HepG2 (cell line): ENCODE results near the gene HABP4. TPM values are rescaled to one million over a fixed set of nuclear protein-coding genes. Genes with fewer than 3 reads are reported as not detected.
A peak's percentile ranks its signal among the peaks of the same experiment; 100 is the strongest.

Source experiments
- FIP1L1 ChIP-seq: fragments of 200-400 bp; formaldehyde crosslinking; IDR thresholded peaks from 2 replicates; pipeline ENCODE4 v1.6.1; 2018; ENCODE audit warnings: low read depth, mild to moderate bottlenecking, low read length, moderate library complexity, borderline replicate concordance; ENCODE audit not compliant: insufficient read depth
- FOXM1 ChIP-seq: sonication (generic); formaldehyde crosslinking; IDR thresholded peaks from 2 replicates; pipeline ENCODE4 v1.5.0; 2020; ENCODE audit warnings: missing genetic modification reagents
- GATA4 ChIP-seq: sonication (generic); IDR thresholded peaks from 2 replicates; pipeline ENCODE4 v1.6.1; 2016; ENCODE audit warnings: antibody characterized with exemption, low read depth, borderline replicate concordance
- GTF2F1 ChIP-seq: fragments of 150-350 bp; IDR thresholded peaks from 2 replicates; pipeline ENCODE4 v1.6.1; 2014; ENCODE audit warnings: low read length
- HES4 ChIP-seq: sonication (generic); formaldehyde crosslinking; IDR thresholded peaks from 2 replicates; pipeline ENCODE4 v1.9.0; 2021; ENCODE audit warnings: mild to moderate bottlenecking, missing genetic modification reagents, borderline replicate concordance
- MTA1 ChIP-seq: sonication (generic); formaldehyde crosslinking; IDR thresholded peaks from 2 replicates; pipeline ENCODE4 v1.4.0; 2020; ENCODE audit warnings: missing genetic modification reagents, mild to moderate bottlenecking, borderline replicate concordance
- NFATC3 ChIP-seq: sonication (generic); formaldehyde crosslinking; IDR thresholded peaks from 2 replicates; pipeline ENCODE4 v1.5.1; 2020; ENCODE audit warnings: mild to moderate bottlenecking, missing genetic modification reagents
- RXRB ChIP-seq: IDR thresholded peaks from 2 replicates; pipeline ENCODE4 v1.6.1; 2016; ENCODE audit warnings: borderline replicate concordance, missing genetic modification reagents, missing compliant biosample characterization
- SETDB1 ChIP-seq: sonication (generic); formaldehyde crosslinking; IDR thresholded peaks from 2 replicates; pipeline ENCODE4 v1.5.1; 2020; ENCODE audit warnings: missing genetic modification reagents, mild to moderate bottlenecking, borderline replicate concordance
- SRY ChIP-seq: sonication (generic); formaldehyde crosslinking; IDR thresholded peaks from 2 replicates; pipeline ENCODE4 v1.8.0; 2022; ENCODE audit warnings: mild to moderate bottlenecking, missing genetic modification reagents
- STAT5B ChIP-seq: sonication (generic); formaldehyde crosslinking; IDR thresholded peaks from 2 replicates; pipeline ENCODE4 v1.4.0; 2020; ENCODE audit warnings: missing genetic modification reagents
- TCF7 ChIP-seq: sonication (generic); IDR thresholded peaks from 2 replicates; pipeline ENCODE4 v1.6.1; 2016; ENCODE audit warnings: antibody characterized with exemption, low read depth
- TOPORS ChIP-seq: sonication (generic); formaldehyde crosslinking; IDR thresholded peaks from 2 replicates; pipeline ENCODE4 v1.8.0; 2023; ENCODE audit warnings: mild to moderate bottlenecking, missing genetic modification reagents
- ZBTB39 ChIP-seq: sonication (generic); formaldehyde crosslinking; IDR thresholded peaks from 2 replicates; pipeline ENCODE4 v1.5.0; 2020; ENCODE audit warnings: missing genetic modification reagents
- ZBTB7A ChIP-seq: sonication (generic); formaldehyde crosslinking; IDR thresholded peaks from 2 replicates; pipeline ENCODE4 v1.8.0; 2022; ENCODE audit warnings: mild to moderate bottlenecking, missing genetic modification reagents
- ZMAT3 ChIP-seq: sonication (generic); formaldehyde crosslinking; conservative IDR thresholded peaks from 2 replicates; pipeline ENCODE4 v1.7.0; 2021; ENCODE audit warnings: missing genetic modification reagents
- ZNF101 ChIP-seq: sonication (generic); formaldehyde crosslinking; IDR thresholded peaks from 2 replicates; pipeline ENCODE4 v1.4.0; 2020; ENCODE audit warnings: mild to moderate bottlenecking, low read depth, missing genetic modification reagents, borderline replicate concordance
- ZNF260 ChIP-seq: sonication (generic); formaldehyde crosslinking; IDR thresholded peaks from 2 replicates; pipeline ENCODE4 v1.4.0; 2020; ENCODE audit warnings: missing genetic modification reagents, low read depth, mild to moderate bottlenecking, borderline replicate concordance
- ZNF431 ChIP-seq: sonication (generic); formaldehyde crosslinking; IDR thresholded peaks from 2 replicates; pipeline ENCODE4 v1.9.0; 2022; ENCODE audit warnings: missing genetic modification reagents, low read depth, mild to moderate bottlenecking, borderline replicate concordance
- polyA plus RNA-seq, 8 experiments: library from polyadenylated mRNA; depleted of rRNA in 3 of 8; stranded (reverse) in 7 of 8; unstranded in 1 of 8; fragments of >200 nt; fragmentation: Illumina TruSeq in 4 of 8; extraction: Trizol in 4 of 8; gene quantifications; 2 replicates each; pipeline versions ENCODE4 v1.2.1 to v1.2.3, GENCODE V29; 2011 to 2016; ENCODE audit warnings: low read depth in 4 of 8, missing spikeins in 1 of 8, mixed read lengths in 1 of 8; ENCODE audit not compliant: insufficient read depth in 1 of 8
- total RNA-seq, 5 experiments: library from RNA; depleted of rRNA; stranded (reverse); fragments of >200 nt; fragmentation: Illumina TruSeq; extraction: Trizol; gene quantifications; 2 replicates each; pipeline ENCODE4 v1.2.3, GENCODE V29; 2016; ENCODE audit warnings: low read depth in 1 of 5
- TF ChIP-seq, protein P1 (sequence below): sonication (generic); formaldehyde crosslinking; IDR thresholded peaks from 2 replicates; pipeline ENCODE4 v1.4.0; 2020; ENCODE audit warnings: missing genetic modification reagents, borderline replicate concordance
- TF ChIP-seq, protein P2 (sequence below): sonication (generic); formaldehyde crosslinking; IDR thresholded peaks from 2 replicates; pipeline ENCODE4 v1.4.0; 2020; ENCODE audit warnings: missing genetic modification reagents
- TF ChIP-seq, protein P3 (sequence below): sonication (generic); formaldehyde crosslinking; conservative IDR thresholded peaks from 2 replicates; pipeline ENCODE4 v1.4.0; 2020; ENCODE audit warnings: missing genetic modification reagents

The HABP4 gene
- total and polyA plus RNA-seq, 2 of the 13 experiments (the other 11 are each of a cell fraction or from before 2014, with no cell fraction given): 14.3 to 26.6 TPM

DNA sequence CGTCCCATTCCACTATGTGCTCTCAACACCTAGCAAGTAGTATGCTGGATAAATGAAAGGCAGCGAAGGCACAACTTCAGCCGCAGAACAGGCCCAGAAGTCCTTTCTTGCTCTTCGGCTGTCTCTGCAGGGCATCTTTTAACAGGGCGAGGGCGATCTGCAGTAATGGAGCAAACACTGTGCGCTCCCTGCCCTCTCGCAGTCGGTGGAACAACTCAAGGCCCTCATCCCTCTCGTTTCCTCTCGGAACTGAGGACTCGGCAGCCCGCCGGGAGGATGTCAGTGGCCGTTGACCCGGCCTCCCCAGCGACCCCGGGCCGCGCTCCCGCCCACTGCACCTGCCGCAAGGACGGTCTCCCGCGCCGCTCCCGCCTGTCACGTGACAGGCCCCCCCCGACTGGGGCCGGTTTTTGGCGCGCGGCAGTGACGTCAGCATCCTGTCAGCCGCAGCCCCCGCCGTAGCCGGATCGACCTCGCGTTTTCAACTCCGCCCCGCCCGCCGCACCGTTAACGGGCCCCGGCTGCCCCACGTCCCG lies 32.9 kb upstream of the HABP4 start (continued):
- peak; percentile 15; the same call in 1 of the 2 replicates for TF ChIP-seq ZNF431 (CRISPR knock-in tag)
- TF ChIP-seq MTA1: peak; percentile 90; the same call in 1 of the 2 replicates
- TF ChIP-seq ZMAT3 (CRISPR knock-in tag): peak; percentile 88
- TF ChIP-seq FOXM1: no peak
- 0 out of 2 replicates have a peak, but pooled peaks have one; percentile 45 for TF ChIP-seq ZNF260 (CRISPR knock-in tag)
- TF ChIP-seq, protein P1, sequence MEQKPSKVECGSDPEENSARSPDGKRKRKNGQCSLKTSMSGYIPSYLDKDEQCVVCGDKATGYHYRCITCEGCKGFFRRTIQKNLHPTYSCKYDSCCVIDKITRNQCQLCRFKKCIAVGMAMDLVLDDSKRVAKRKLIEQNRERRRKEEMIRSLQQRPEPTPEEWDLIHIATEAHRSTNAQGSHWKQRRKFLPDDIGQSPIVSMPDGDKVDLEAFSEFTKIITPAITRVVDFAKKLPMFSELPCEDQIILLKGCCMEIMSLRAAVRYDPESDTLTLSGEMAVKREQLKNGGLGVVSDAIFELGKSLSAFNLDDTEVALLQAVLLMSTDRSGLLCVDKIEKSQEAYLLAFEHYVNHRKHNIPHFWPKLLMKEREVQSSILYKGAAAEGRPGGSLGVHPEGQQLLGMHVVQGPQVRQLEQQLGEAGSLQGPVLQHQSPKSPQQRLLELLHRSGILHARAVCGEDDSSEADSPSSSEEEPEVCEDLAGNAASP: peak; percentile 76
- TF ChIP-seq, protein P2, sequence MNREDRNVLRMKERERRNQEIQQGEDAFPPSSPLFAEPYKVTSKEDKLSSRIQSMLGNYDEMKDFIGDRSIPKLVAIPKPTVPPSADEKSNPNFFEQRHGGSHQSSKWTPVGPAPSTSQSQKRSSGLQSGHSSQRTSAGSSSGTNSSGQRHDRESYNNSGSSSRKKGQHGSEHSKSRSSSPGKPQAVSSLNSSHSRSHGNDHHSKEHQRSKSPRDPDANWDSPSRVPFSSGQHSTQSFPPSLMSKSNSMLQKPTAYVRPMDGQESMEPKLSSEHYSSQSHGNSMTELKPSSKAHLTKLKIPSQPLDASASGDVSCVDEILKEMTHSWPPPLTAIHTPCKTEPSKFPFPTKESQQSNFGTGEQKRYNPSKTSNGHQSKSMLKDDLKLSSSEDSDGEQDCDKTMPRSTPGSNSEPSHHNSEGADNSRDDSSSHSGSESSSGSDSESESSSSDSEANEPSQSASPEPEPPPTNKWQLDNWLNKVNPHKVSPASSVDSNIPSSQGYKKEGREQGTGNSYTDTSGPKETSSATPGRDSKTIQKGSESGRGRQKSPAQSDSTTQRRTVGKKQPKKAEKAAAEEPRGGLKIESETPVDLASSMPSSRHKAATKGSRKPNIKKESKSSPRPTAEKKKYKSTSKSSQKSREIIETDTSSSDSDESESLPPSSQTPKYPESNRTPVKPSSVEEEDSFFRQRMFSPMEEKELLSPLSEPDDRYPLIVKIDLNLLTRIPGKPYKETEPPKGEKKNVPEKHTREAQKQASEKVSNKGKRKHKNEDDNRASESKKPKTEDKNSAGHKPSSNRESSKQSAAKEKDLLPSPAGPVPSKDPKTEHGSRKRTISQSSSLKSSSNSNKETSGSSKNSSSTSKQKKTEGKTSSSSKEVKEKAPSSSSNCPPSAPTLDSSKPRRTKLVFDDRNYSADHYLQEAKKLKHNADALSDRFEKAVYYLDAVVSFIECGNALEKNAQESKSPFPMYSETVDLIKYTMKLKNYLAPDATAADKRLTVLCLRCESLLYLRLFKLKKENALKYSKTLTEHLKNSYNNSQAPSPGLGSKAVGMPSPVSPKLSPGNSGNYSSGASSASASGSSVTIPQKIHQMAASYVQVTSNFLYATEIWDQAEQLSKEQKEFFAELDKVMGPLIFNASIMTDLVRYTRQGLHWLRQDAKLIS: no peak
- TF ChIP-seq GATA4: peak; percentile 75; the same call in 1 of the 2 replicates
- peak; percentile 88 for TF ChIP-seq RXRB (CRISPR knock-in tag)
- peak; percentile 88 for TF ChIP-seq SRY (CRISPR knock-in tag)
- no peak for TF ChIP-seq ZBTB7A (CRISPR knock-in tag)
- no peak for TF ChIP-seq NFATC3 (CRISPR knock-in tag)
- TF ChIP-seq HES4 (CRISPR knock-in tag): no peak; the same call in 1 of the 2 replicates
- peak; percentile 84; the same call in 1 of the 2 replicates for TF ChIP-seq GTF2F1
- TF ChIP-seq FIP1L1: no peak
- no peak for TF ChIP-seq SETDB1 (CRISPR knock-in tag)
- no peak for TF ChIP-seq ZBTB39 (CRISPR knock-in tag)
- 0 out of 2 replicates have a peak, but pooled peaks have one; percentile 43 for TF ChIP-seq ZNF101
- peak; percentile 81 for TF ChIP-seq TOPORS (CRISPR knock-in tag)
- no peak for TF ChIP-seq TCF7
- TF ChIP-seq, protein P3, sequence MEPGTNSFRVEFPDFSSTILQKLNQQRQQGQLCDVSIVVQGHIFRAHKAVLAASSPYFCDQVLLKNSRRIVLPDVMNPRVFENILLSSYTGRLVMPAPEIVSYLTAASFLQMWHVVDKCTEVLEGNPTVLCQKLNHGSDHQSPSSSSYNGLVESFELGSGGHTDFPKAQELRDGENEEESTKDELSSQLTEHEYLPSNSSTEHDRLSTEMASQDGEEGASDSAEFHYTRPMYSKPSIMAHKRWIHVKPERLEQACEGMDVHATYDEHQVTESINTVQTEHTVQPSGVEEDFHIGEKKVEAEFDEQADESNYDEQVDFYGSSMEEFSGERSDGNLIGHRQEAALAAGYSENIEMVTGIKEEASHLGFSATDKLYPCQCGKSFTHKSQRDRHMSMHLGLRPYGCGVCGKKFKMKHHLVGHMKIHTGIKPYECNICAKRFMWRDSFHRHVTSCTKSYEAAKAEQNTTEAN: peak; percentile 32; the same call in 1 of the 2 replicates
- no peak for TF ChIP-seq STAT5B (CRISPR knock-in tag)
